Epithelial cell of esophagus (primary cell): ENCODE measurements around the gene ADPRM.
"Not testable (repeated sequence)": the region's sequence is repeated elsewhere in the genome, so short reads cannot be mapped to it uniquely, and the experiment has no call there.

Experiments
- DNase-seq: peaks from one replicate; pipeline ENCODE4 v3.0.0; 2010; ENCODE audit warnings: low read depth
- H3K4me3 ChIP-seq: 2 replicates; pipeline ENCODE4 v1.5.1; 2011; ENCODE audit warnings: mild to moderate bottlenecking, low read length, control low read depth
- TF ChIP-seq, protein P1 (sequence below): IDR thresholded peaks from 2 replicates; pipeline ENCODE4 v1.5.1; 2011; ENCODE audit warnings: low read depth, mild to moderate bottlenecking, low read length, control low read depth, inconsistent platforms; ENCODE audit not compliant: insufficient read depth; ENCODE audit errors: missing control alignments

Gene ADPRM

DNA sequence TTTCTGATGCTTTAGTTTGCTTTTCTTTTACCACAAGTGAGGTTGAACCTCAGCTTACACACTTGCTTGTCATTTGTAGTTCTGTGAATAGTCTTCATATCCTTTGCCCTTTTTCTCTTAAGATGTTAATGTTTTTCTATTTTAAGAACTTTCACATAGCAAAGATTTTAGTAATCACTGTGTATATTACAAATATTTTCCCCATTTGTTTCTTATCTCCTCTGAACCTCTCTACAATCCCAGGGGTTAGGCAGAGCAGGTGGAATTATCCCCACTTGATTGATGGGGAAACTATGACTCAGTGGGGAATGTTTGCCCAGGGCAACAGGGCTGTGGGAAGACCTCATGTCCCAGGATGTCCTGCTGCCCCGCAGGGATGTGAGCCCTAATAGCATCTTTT, 28.6 kb upstream of the ADPRM start:
- TF ChIP-seq, protein P1, sequence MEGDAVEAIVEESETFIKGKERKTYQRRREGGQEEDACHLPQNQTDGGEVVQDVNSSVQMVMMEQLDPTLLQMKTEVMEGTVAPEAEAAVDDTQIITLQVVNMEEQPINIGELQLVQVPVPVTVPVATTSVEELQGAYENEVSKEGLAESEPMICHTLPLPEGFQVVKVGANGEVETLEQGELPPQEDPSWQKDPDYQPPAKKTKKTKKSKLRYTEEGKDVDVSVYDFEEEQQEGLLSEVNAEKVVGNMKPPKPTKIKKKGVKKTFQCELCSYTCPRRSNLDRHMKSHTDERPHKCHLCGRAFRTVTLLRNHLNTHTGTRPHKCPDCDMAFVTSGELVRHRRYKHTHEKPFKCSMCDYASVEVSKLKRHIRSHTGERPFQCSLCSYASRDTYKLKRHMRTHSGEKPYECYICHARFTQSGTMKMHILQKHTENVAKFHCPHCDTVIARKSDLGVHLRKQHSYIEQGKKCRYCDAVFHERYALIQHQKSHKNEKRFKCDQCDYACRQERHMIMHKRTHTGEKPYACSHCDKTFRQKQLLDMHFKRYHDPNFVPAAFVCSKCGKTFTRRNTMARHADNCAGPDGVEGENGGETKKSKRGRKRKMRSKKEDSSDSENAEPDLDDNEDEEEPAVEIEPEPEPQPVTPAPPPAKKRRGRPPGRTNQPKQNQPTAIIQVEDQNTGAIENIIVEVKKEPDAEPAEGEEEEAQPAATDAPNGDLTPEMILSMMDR, result no peak
- H3K4me3 ChIP-seq, result no peak overlapping the region
- peak; percentile 19 for DNase-seq

DNA sequence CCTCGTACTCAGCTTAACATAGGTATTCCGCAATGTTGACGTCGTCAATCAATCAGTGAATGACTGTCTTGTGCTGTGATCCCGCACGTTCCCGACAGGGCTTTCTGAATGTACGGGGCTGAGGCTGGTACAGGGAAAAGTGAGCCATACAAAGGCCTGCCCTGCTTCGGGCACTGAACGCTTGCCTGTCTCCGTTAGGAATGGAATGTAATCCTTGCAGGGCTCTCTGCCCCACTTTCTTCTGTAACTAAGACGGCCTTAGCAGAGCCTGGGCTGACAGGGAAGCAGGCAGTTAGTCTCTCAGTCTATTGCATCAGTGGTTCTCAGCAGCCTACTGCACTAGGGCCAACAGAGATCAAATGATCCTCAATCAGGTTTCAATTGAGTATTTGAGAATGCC, 24.1 kb upstream of the ADPRM start:
- TF ChIP-seq, protein P1, result no peak
- H3K4me3 ChIP-seq, result no peak overlapping the region
- DNase-seq, result no peak

DNA sequence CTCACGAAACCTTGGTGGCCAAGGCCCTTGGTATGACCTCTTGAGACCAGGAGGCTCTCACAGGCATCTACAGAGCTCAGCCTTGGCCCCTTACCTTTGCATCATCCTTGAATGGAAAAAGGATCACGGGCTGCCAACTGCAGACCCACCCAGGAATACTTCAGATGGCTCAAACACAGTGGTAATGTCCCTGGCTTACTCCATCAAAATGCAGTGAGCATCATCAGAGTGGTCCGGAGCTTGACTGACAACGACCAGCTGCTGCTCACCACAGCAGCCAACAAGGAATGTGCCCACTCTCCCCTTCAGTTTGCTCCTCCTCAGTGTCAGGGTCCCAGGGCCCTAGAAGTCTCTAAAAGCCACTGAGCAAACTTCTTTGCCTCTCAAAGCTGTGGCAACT, 22.7 kb upstream of the ADPRM start:
- TF ChIP-seq, protein P1, result no peak
- no peak for DNase-seq
- no peak overlapping the region for H3K4me3 ChIP-seq

DNA sequence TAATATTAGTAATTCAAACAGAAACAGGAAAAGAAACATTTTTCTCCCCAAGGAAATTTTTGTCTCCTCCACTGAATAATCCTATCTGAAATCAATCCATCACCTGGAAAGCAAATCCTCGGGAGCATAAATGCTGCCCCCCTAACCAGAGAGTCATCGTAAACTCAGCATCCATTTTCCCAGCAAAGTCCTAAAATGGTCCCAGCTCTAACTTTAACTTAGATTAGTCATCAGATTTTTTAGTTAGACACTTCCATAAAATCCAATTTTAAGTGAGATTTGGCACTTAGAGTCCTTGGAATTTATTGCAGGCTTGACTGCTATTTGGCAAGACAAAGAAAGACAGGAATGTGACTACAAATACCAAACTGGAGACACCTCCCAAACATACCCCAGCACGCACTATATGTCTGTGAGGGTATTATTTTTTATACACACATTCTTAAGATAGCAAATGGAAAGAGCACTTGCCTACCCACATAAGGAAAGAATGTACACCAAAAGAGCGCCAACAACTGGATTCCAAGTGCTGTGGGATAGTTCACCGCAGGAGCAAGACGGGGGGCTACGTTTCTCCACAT, 15.4 kb upstream of the ADPRM start:
- H3K4me3 ChIP-seq, result no peak overlapping the region
- DNase-seq, result no peak
- TF ChIP-seq, protein P1, result no peak

DNA sequence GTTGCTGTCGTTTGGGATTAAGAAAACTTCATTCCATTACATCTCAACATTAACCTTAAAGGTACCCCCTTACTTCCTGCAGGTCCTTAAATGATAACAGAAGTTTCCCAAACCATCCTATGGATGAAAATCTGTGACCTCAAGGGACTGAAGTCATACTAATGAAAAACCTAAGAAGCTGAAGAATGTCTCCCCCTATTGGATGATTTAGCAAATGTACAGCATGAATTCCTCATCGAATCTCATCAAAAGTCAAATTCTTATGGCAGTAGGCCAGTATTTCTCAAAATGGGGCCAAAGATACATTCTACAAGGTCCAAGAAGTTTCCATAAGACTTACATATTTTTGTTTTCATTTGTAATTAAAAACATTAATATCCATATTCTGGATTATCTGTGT, 13.5 kb upstream of the ADPRM start:
- TF ChIP-seq, protein P1, result peak; percentile 54
- peak; percentile 43 for DNase-seq

DNA sequence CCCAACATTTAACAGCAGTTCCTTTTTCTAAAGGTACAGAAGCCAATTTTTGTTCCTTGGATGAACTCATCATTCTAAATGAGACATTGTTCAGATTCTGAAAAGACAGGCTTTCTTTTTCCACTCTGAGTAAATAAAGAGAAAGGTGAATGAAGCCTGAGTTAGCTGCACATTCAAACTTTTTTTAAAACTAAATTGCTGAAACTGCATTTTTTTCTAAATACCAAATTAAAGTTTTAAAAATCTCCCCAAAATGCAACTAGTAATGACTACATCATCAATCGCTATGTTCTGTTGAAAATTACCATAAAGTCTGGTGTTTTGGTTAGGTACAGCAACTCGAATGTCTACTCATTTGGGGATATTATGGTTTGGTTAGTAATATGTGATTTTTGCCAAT, 9.9 kb upstream of the ADPRM start:
- no peak for DNase-seq
- TF ChIP-seq, protein P1, result no peak
- H3K4me3 ChIP-seq, result no peak overlapping the region

More for the DNA sequence above, 13.5 kb upstream of the ADPRM start:
- no peak overlapping the region for H3K4me3 ChIP-seq

DNA sequence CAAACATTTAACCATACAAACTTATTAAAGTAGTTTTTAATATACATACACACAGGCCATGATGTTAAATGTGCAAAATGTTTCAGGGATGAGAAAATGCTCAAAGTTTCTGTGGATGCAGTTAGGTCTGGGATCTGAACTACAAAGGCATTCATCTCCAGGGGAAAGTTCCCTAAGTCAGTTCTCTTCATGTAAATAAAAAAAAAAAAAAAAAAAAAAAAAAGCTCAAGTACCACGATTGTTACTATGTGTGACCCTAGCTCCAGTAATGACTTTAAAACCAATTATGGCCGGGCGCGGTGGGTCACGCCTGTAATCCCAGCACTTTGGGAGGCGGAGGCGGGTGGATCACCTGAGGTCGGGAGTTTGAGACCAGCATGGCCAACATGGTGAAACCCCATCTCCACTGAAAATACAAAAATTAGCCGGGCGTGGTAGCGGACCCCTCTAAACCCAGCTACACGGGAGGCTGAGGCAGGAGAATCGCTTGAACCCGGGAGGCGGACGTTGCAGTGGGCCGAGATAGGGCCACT, 1.5 kb upstream of the ADPRM start:
- H3K4me3 ChIP-seq, result peak overlapping the region; percentile 84

More for the DNA sequence above, 1.5 kb upstream of the ADPRM start:
- DNase-seq, result not testable (repeated sequence)
